ENCODE data around the gene THAP11. TPM values are rescaled to one million over a fixed set of nuclear protein-coding genes. Genes with fewer than 3 reads are reported as not detected.
"Not testable (repeated sequence)": the region's sequence is repeated elsewhere in the genome, so short reads cannot be mapped to it uniquely, and the experiment has no call there.

THAP11 gene
- total RNA-seq, 1 donor, result 28.9 TPM

DNA sequence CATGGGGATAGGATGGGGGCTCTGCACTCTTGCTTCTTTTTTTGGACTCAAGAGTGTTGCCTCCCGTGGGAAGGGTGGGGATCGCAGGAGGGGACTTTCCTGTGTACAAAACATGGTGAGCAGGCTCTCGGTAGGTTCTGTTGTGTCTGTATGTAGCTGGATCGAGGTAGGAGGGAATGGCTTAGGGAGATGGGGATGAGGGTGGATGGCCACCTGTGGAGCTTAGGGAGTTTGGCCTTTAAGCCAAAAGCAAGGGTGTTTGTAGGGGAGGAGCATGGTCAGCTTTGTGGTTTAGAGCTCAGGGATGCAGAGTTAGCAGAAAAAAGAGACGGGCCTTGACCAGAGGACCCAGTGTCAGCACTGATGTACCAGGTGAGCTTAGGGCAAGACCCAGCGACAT, 19.8 kb downstream of the THAP11 start:
- no peak overlapping the region for H3K4me3 ChIP-seq (ENCODE audit: low read depth, low read length)
- DNase-seq (ENCODE audit: low read depth), result no peak
- TF ChIP-seq, protein P1, sequence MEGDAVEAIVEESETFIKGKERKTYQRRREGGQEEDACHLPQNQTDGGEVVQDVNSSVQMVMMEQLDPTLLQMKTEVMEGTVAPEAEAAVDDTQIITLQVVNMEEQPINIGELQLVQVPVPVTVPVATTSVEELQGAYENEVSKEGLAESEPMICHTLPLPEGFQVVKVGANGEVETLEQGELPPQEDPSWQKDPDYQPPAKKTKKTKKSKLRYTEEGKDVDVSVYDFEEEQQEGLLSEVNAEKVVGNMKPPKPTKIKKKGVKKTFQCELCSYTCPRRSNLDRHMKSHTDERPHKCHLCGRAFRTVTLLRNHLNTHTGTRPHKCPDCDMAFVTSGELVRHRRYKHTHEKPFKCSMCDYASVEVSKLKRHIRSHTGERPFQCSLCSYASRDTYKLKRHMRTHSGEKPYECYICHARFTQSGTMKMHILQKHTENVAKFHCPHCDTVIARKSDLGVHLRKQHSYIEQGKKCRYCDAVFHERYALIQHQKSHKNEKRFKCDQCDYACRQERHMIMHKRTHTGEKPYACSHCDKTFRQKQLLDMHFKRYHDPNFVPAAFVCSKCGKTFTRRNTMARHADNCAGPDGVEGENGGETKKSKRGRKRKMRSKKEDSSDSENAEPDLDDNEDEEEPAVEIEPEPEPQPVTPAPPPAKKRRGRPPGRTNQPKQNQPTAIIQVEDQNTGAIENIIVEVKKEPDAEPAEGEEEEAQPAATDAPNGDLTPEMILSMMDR (IDR thresholded peaks at IDR 0.05; ENCODE audit: insufficient read depth, low read depth, low read length), result no peak

DNA sequence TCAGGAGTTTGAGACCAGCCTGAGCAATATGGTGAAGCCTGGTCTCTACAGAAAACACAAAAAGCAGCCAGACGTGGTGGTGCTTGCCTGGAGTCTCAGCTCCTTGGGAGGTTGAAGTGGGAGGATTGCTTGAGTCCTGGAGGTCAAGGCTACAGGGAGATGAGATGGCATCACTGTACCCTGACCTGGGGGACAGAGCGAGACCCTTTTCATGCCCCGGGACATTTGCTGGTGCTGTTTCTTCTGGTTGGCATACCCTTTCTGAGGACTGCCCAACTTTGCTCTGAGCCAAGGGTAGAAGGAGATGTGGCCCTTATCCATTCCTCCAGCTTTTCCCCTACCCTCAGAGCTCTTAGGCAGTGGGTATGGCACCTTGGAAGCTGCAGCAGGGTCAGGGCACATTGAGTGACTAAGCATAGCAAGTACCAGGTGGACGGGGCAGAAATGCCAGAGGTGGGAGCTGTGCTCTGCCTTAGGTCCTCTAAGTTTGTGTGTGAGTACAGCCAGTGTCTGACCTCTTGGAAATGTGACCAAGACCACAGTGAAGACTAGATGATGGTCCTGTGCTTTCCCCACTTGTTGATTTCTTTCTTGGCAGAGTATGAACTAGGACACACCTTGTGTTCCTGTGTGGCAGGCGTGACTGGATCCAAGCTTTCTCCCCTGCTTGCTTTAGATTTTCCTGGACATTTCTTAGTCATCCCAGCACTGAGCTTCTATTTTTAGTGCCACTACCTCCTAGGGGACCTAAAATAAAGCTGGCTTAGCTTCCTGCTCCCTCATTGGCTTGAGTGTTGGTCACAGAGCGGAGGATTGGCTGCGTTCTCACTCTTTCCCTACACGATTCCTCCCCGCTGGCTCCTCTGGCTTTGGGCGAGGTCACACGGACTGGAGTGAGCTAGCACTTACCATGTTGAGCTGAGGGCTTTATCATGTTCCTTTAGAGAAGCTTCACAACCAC, 20.8 kb downstream of the THAP11 start:
- no peak overlapping the region for H3K4me3 ChIP-seq (ENCODE audit: low read depth, low read length)
- TF ChIP-seq, protein P1 (IDR thresholded peaks at IDR 0.05; ENCODE audit: insufficient read depth, low read depth, low read length), result no peak
- DNase-seq (ENCODE audit: low read depth), result peak; percentile 64

DNA sequence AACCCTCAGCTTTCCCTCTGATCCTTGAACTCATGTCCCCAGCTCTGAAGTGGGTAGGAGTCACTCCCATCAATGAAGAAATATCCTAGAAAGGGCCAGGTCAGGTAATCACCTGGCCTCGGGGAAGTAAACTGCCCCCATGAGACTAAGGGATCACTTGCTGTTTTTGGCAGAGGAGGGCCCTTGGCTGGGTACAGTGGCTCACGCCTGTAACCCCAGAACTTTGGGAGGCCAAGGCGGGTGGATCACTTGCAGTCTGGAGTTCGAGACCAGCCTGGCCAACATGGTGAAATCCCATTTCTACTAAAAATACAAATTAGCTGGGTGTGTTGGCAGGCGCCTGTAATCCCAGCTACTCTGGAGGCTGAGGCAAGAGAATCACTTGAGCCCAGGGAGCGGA, 21.9 kb downstream of the THAP11 start:
- not testable (repeated sequence) for H3K4me3 ChIP-seq (ENCODE audit: low read depth, low read length); DNase-seq (ENCODE audit: low read depth)

DNA sequence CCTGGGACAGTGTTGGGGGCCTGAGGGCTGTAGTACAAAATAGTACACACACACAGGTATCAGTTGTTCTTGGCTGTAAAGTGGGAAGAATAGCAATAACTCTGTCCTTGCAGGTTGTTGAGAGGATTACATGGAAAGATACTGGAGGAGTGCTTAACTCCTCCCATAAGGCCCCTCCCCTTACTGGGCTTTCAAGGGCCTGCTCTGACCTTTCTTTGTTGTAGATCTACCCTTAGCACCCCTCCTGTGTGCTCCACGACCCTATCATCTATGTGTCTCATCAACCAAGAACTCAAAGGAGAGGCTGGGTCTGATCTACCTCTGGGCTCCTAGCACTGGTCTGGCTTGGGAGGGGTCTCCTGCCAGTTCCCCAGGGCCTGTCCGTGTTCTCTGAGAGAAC, 22.5 kb downstream of the THAP11 start:
- no peak overlapping the region for H3K4me3 ChIP-seq (ENCODE audit: low read depth, low read length)
- TF ChIP-seq, protein P1 (IDR thresholded peaks at IDR 0.05; ENCODE audit: insufficient read depth, low read depth, low read length), result no peak
- DNase-seq (ENCODE audit: low read depth), result no peak

DNA sequence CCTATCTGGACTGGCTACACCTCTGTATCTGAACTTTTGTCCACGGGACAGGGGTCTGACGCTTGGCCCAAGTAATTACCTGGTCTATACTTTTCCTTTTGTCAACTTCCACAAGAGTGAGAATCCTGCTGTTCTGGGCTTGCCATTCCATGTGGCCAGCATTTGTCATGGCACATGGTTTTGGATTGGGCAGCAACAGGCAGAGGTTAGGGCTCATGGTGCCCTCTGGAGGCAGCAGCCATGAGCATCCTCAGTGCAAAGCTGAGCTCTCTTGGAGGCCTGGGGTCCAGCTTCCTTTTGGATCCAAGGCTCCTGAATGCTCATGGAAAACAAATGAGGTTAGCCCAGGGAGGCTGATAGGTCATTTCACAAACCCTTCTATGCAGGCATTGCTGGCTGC, 23.2 kb downstream of the THAP11 start:
- H3K4me3 ChIP-seq (ENCODE audit: low read depth, low read length), result no peak overlapping the region
- peak; percentile 57 for DNase-seq (ENCODE audit: low read depth)
- TF ChIP-seq, protein P1 (IDR thresholded peaks at IDR 0.05; ENCODE audit: insufficient read depth, low read depth, low read length), result peak; percentile 55

DNA sequence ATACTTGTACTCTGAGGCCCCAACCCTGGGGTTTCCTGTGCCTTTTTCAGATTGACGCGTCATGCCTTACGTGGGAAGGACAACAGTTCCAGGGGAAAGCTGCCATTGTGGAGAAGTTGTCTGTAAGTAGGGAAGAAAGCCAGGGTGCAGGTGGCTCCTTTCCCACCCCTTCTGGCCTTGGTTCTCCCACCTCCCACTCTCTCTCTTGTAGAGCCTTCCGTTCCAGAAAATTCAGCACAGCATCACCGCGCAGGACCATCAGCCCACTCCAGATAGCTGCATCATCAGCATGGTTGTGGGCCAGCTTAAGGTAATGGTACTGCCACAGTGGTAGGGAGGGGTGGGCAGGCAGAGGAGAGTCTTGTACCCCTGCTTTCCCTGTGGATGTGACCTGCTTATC, 26.2 kb downstream of the THAP11 start:
- no peak for DNase-seq (ENCODE audit: low read depth)
- TF ChIP-seq, protein P1 (IDR thresholded peaks at IDR 0.05; ENCODE audit: insufficient read depth, low read depth, low read length), result no peak
- H3K4me3 ChIP-seq (ENCODE audit: low read depth, low read length), result no peak overlapping the region

DNA sequence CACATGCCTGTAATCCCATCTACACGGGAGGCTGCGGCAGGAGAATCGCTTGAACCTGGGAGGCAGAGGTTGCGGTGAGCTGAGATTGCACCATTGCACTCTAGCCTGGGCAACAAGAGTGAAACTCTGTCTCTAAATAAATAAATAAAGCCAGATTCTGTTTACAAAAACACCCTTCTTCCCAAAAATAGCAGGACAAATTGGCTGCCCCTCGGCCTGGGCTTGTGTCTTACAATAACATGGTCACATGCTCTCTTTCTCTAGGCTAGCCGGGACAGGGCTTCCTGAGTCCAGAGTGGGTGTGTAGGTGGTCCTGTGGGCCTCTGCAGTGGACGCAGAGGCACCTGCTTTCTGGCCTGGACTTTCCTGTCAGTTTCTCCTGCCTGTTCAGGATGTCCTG, 27.5 kb downstream of the THAP11 start:
- no peak overlapping the region for H3K4me3 ChIP-seq (ENCODE audit: low read depth, low read length)
- no peak for DNase-seq (ENCODE audit: low read depth)
- TF ChIP-seq, protein P1 (IDR thresholded peaks at IDR 0.05; ENCODE audit: insufficient read depth, low read depth, low read length), result no peak
